Right cardiac atrium (tissue), 5 donors: ENCODE results near the gene TRPM1. TPM values are rescaled to one million over a fixed set of nuclear protein-coding genes. Genes with fewer than 3 reads are reported as not detected.

Experiments
- ATAC-seq, 2 donors: fragments of 200-7000 bp; cut with Tn5 transposase; one replicate each; pipeline versions ENCODE4 v1.8.0 to v1.9.1; 2020; ENCODE audit warnings: moderate library complexity in 2 of 2, mild to moderate bottlenecking in 1 of 2
- DNase-seq, 3 donors: peaks; one replicate each; pipeline ENCODE4 v3.0.0-alpha.2; 2020
- H3K27ac ChIP-seq: one replicate; pipeline ENCODE4 v1.5.1; 2013; ENCODE audit warnings: mild to moderate bottlenecking, low read length, control low read depth, moderate library complexity
- H3K27me3 ChIP-seq: one replicate; pipeline ENCODE4 v1.6.1; 2013; ENCODE audit not compliant: control insufficient read depth, insufficient read depth
- H3K4me1 ChIP-seq: one replicate; pipeline ENCODE4 v1.6.1; 2013; ENCODE audit warnings: low read length; ENCODE audit not compliant: control insufficient read depth, insufficient read depth
- H3K4me3 ChIP-seq: one replicate; pipeline ENCODE4 v1.5.1; 2013; ENCODE audit warnings: low read length, control low read depth
- H3K9me3 ChIP-seq: one replicate; pipeline ENCODE4 v1.6.1; 2013; ENCODE audit warnings: low read length; ENCODE audit not compliant: control insufficient read depth
- WGBS: extraction: QIAGEN DNeasy Blood & Tissue Kit; methylation state at CpG from one replicate; pipeline ENCODE4 v1.1.7; 2013; 5-methylcytosine and 5-hydroxymethylcytosine counted together
- intact Hi-C, 4 donors: fragments of 100-400 bp; cut with DNase I; formaldehyde crosslinking; loops; one replicate each; pipeline versions ENCODE4 v1.11.0 to v1.14.0; 2022 to 2023
- polyA plus RNA-seq: library from polyadenylated mRNA; stranded (reverse); fragments of 200-250 nt; gene quantifications from one replicate; pipeline ENCODE4 v1.2.3, GENCODE V29; 2013
- total RNA-seq, 4 donors: library from RNA; stranded (reverse); fragmentation: NEBNext Ultra II Directional; extraction: Animal tissue kit (Norgen Biotek cat#: 25700); gene quantifications; one replicate each; pipeline ENCODE4 v1.2.1, GENCODE V29; 2021
- donor health status: healthy with polysubstance abuse.
- donor health status: DM: no; HTN: yes; CAD: no.
- donor health status: DM: no; HTN: no; CAD: no.
- donor health status: DM: no; HTN: yes; CAD: no; lungs with severe emphysema.
- donor health status: DM: yes; HTN: yes; CAD: no.

The TRPM1 gene
- total and polyA plus RNA-seq, 5 donors: 0.14 TPM; not detected in 4

GRCh38 chr15:31136016-31136415 is 34.5 kb upstream of the TRPM1 start:
- H3K4me1 ChIP-seq: no peaks in the 10 kb centered on the region
- intact Hi-C loops: no loop called here
- H3K4me3 ChIP-seq: no peak overlapping the region
- no peak for ATAC-seq
- no peak overlapping the region for H3K27ac ChIP-seq
- no peaks in the 10 kb centered on the region for H3K27me3 ChIP-seq
- DNase-seq: no peak
- no peaks in the 10 kb centered on the region for H3K9me3 ChIP-seq
- WGBS: 74% methylated on average over 9 of the region's 9 CpGs

- no peaks in the 10 kb centered on the region for H3K27me3 ChIP-seq
- DNase-seq: no peak
- 68% methylated on average over 6 of the region's 6 CpGs for WGBS
- no peaks in the 10 kb centered on the region for H3K9me3 ChIP-seq
- H3K4me1 ChIP-seq: no peaks in the 10 kb centered on the region
- H3K4me3 ChIP-seq: no peak overlapping the region
- no peak overlapping the region for H3K27ac ChIP-seq
- ATAC-seq: no peak
- intact Hi-C loops: no loop called here
Measured at GRCh38 chr15:31135523-31135922, 34.0 kb upstream of the TRPM1 start.

DNA sequence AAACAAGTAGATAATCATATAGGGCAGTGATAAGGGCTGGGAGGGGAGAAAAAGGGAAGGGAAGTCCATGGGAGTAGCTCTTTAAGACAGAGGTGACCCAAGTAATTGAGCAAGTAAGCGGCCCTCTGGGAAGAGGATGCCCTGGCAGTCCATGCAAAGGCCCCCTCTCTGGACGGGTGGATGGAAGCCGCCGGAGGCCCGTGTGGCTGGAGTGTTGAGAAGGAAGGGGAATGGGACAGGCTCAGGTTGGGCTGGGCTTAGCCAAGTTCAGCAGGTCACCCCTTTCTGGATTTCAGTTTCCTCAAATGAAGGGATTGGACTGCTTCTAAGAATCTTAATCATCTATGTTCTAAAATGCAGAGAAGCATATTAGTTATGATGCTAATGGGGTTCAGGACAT is 32.4 kb upstream of the TRPM1 start:
- Histone ChIP-seq H3K4me3 (no peak overlapping the region), H3K27ac (no peak overlapping the region), H3K27me3 (no peaks in the 10 kb centered on the region), H3K9me3 (no peaks in the 10 kb centered on the region), H3K4me1 (no peaks in the 10 kb centered on the region)
- intact Hi-C loops: no loop called here
- no peak for DNase-seq
- WGBS: 92% methylated on average over 5 of the region's 5 CpGs
- no peak for ATAC-seq

DNA sequence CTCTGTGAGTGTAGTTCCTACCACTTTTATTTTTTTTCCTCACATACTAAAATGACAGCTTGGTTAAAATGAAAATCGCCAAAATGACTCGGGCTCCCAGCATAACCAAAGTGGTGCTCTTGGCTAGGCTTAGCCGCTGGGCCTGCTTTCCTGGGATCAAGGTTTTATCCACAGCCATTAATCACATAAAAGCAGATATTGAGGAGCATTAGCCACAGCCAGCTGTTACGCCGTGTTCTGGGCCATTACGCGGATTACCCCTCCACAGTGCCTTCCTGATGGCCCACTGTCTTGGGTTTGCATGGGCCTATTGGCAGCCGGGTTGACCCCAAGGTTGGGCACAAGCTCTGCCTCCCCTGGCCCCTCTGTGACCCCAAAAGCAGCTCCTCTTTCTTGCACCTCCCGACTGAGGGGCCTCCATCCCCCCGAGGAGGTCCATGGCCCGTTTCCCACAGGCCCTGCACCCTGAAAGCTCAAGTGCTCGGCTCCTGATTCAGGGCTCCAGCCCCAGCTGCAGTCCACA is 30.4 kb upstream of the TRPM1 start:
- intact Hi-C loops: no loop called here
- no peak for ATAC-seq
- WGBS: 89% methylated on average over 12 of the region's 12 CpGs

DNA sequence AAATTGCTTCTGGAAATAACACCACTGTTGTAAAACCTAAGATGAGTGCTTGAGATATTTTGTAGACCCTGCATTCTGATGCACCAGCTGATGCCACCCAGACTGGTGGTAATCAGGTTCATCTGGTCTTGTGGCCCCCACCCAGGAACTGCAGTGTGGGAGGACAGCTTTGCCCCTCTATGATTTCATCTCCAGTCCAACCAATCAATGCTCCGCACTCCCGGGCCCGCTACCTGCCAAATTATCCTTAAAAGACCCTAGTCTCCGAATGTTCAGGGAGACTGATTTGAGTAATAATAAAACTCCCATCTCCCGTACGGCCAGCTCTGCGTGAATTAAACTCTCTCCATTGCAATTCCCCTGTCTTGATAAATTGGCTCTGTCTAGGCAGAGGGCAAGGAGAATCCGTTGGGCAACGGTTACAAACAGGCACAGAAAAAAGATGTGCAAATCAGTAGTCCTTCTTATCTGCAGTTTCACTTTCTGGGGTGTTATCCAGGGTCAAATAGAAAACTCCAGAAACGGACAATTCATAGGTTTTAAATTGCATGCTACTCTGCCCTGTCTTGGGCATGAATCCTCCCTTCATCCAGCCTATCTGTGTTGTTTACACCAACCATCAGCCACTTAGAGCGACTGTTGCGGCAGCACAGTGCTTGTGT is 29.2 kb upstream of the TRPM1 start:
- 63% methylated on average over 12 of the region's 12 CpGs for WGBS
- intact Hi-C loops: no loop called here
- Histone ChIP-seq H3K9me3 (no peaks in the 10 kb centered on the region), H3K27me3 (no peaks in the 10 kb centered on the region), H3K4me3 (no peak overlapping the region), H3K27ac (no peak overlapping the region), H3K4me1 (no peaks in the 10 kb centered on the region)
- ATAC-seq (no peak), DNase-seq (no peak)

More for the DNA sequence above, 30.4 kb upstream of the TRPM1 start:
- no peaks in the 10 kb centered on the region for H3K27me3 ChIP-seq
- DNase-seq: no peak
- no peak overlapping the region for H3K4me3 ChIP-seq
- H3K4me1 ChIP-seq: no peaks in the 10 kb centered on the region
- H3K27ac ChIP-seq: no peak overlapping the region
- H3K9me3 ChIP-seq: no peaks in the 10 kb centered on the region

DNA sequence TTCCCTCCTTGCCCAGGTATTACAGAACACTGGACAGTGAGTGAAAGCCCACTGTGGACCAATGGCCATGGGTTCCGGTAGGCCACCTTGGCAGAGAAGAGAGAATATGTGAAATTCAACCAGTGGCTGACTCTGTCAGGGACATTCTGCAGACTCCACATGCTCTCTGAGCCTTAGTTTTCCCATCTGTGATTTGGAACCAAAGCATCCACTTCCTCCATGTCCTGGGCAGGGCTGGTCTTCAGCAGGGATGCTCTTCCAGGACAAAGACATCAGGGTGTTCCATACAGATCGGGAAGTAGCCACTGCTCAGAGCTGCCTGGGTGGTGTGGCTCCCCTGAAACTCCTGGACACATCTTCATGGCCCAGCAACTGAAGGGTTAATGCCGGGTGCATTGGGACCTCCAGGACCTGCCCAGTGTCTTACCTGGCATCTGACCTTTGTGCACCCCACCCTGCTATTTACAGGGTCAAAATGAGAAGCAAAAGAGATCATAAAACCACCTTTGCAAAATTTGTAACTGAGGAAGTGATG is 28.3 kb upstream of the TRPM1 start:
- WGBS: 74% methylated on average over 3 of the region's 3 CpGs
- DNase-seq (no peak), ATAC-seq (no peak)
- H3K4me3 ChIP-seq: no peak overlapping the region
- no peak overlapping the region for H3K27ac ChIP-seq
- no peaks in the 10 kb centered on the region for H3K9me3 ChIP-seq
- no peaks in the 10 kb centered on the region for H3K4me1 ChIP-seq
- H3K27me3 ChIP-seq: no peaks in the 10 kb centered on the region
- intact Hi-C loops: no loop called here

DNA sequence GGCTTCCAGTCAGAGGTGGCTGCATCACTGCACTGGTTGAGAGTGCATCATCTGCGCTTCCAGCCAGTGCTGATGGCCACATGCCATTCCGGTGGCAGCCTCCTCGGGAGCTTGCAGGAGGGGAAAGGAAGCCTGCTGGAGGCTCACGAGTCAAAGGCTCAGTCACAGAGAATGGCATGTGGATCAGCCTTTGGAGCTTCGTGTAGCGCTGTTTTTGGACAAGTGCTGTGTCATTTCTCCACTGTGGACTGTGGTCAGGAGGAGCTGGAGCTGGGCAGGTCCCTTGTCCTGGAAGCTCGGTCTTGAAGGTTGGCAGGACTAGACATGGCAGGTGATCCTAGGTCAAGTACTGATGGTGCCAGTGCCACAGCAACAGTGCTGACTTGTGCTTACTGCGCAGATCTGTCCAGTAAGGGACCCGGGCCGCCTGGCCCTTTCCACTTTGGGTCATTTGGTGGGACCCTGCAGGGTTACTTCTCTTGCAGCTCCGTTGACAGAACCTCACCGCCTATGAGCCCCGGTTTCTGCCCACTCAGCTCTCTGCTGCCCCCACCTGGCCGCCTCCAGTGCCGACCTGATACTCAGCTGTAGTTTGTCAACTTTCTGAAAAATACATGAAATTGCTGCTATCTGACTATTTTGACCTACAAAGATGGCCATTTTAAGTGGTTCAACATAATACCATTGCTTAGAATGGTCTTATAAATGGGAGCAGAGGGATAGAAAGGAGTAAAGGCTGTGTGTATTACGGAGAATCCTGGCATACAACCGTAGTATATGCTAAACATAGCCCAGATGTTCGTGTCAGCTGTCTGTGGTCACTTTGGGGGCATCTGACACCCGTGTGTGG is 27.6 kb upstream of the TRPM1 start:
- Histone ChIP-seq H3K9me3 (no peaks in the 10 kb centered on the region), H3K4me1 (no peaks in the 10 kb centered on the region), H3K27ac (no peak overlapping the region), H3K4me3 (no peak overlapping the region), H3K27me3 (no peaks in the 10 kb centered on the region)
- peak; percentile 50 to 89 (median 88) for DNase-seq
- peak; percentile 67 to 76 for ATAC-seq
- 22% methylated on average over 19 of the region's 19 CpGs for WGBS
- intact Hi-C loops: no loop called here

DNA sequence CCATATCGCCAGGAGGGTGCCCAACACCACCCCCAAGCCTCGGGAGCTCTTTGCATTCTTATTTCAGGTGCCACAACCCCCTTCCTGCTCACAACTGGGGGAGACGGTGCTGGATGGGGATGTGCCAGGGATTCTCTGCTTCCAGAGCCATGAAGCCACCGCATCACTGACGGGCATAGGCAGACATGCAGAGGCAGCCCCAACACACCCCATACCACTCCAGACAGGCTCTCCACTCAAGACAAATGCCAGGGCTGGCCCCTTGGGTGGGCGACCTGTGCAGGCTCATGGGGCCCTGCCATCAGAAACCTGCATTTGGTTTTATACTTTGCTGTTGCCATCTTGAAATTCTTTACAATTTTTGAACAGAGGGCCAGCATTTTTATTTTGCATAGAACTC is 27.0 kb upstream of the TRPM1 start:
- Histone ChIP-seq H3K4me3 (no peak overlapping the region), H3K4me1 (no peaks in the 10 kb centered on the region), H3K27me3 (no peaks in the 10 kb centered on the region), H3K9me3 (no peaks in the 10 kb centered on the region), H3K27ac (no peak overlapping the region)
- ATAC-seq: no peak
- intact Hi-C loops: no loop called here
- DNase-seq: no peak
- WGBS: 78% methylated on average over 6 of the region's 6 CpGs

- DNase-seq (no peak), ATAC-seq (no peak)
- Histone ChIP-seq H3K4me1 (no peaks in the 10 kb centered on the region), H3K27ac (no peak overlapping the region), H3K27me3 (no peaks in the 10 kb centered on the region), H3K4me3 (no peak overlapping the region), H3K9me3 (no peaks in the 10 kb centered on the region)
- intact Hi-C loops: no loop called here
- 79% methylated on average over 13 of the region's 13 CpGs for WGBS
Measured at GRCh38 chr15:31127596-31128261, 26.2 kb upstream of the TRPM1 start.

GRCh38 chr15:31125061-31125460 is 23.5 kb upstream of the TRPM1 start:
- Histone ChIP-seq H3K9me3 (no peaks in the 10 kb centered on the region), H3K4me3 (no peak overlapping the region), H3K27ac (no peak overlapping the region), H3K4me1 (no peaks in the 10 kb centered on the region), H3K27me3 (no peaks in the 10 kb centered on the region)
- 94% methylated on average over 8 of the region's 8 CpGs for WGBS
- DNase-seq: no peak
- intact Hi-C loops: no loop called here
- no peak for ATAC-seq
